ENCODE measurements around the gene HIVEP2. TPM values are rescaled to one million over a fixed set of nuclear protein-coding genes. Genes with fewer than 3 reads are reported as not detected.

Gene HIVEP2
- total and polyA plus RNA-seq, 2 of the 4 experiments (the other 2 are of a cell fraction): 4.3 to 11.3 TPM

GRCh38 chr6:142764311-142764710, 180.7 kb downstream of the HIVEP2 start:
- H3K27ac ChIP-seq (ENCODE audit: insufficient read depth, low read length): no peak overlapping the region
- CTCF ChIA-PET: no interaction called here

More at GRCh38 chr6:142764311-142764710, 180.7 kb downstream of the HIVEP2 start:
- Histone ChIP-seq H2BK15ac (ENCODE audit: low read depth, low read length) (no peak overlapping the region), H3K56ac (ENCODE audit: extremely low read depth, insufficient read depth, low read length) (no peak overlapping the region), H2AK5ac (ENCODE audit: low read depth, low read length) (no peak overlapping the region), H2BK120ac (ENCODE audit: low read depth, low read length) (no peak overlapping the region), H3K23ac (ENCODE audit: low read depth, low read length) (no peak overlapping the region), H4K91ac (ENCODE audit: insufficient read depth, low read depth, low read length) (no peak overlapping the region), H3K4me3 (ENCODE audit: insufficient read depth, low read depth, low read length) (no peak overlapping the region), H3K36me3 (ENCODE audit: control insufficient read depth, insufficient read depth, low read length) (peaks cover 10% of the 10 kb centered on the region), H3K9me3 (ENCODE audit: control insufficient read depth, insufficient read depth, low read length) (no peaks in the 10 kb centered on the region), H2BK5ac (ENCODE audit: low read depth, low read length, poor library complexity, severe bottlenecking) (no peak overlapping the region), H3K27me3 (ENCODE audit: control insufficient read depth, insufficient read depth, low read length) (no peaks in the 10 kb centered on the region), H4K5ac (ENCODE audit: low read depth, low read length) (no peak overlapping the region), H2BK20ac (ENCODE audit: low read depth, low read length) (no peak overlapping the region), H3K4ac (ENCODE audit: low read depth, low read length) (no peak overlapping the region), H3K4me1 (ENCODE audit: control insufficient read depth, insufficient read depth, low read length) (peaks cover 2% of the 10 kb centered on the region; the same call in 1 of the 2 replicates), H3K9ac (ENCODE audit: low read depth, low read length) (no peak overlapping the region), H3K14ac (replicated peaks; ENCODE audit: low read depth, low read length) (no peak overlapping the region), H3K4me2 (ENCODE audit: low read depth, low read length) (no peak overlapping the region), H3K9me1 (ENCODE audit: insufficient read depth, low read length) (no peaks in the 10 kb centered on the region), H4K20me1 (ENCODE audit: insufficient read depth, low read length) (no peaks in the 10 kb centered on the region), H2AK9ac (replicated peaks; ENCODE audit: low read depth, low read length, poor library complexity) (no peak overlapping the region), H3K79me1 (ENCODE audit: low read depth in 1 of 2, low read length in 2 of 2) (peaks cover 9 to 14% of the 10 kb centered on the region in 2 experiments; a peak in 2 of 4 replicates), H4K8ac (ENCODE audit: low read depth in 2 of 2, low read length in 2 of 2) (no peak overlapping the region), H2AFZ (replicated peaks; ENCODE audit: low read length, poor library complexity) (no peak overlapping the region), H3K18ac (ENCODE audit: low read depth, low read length) (no peak overlapping the region)
- TF ChIP-seq RFX5 (IDR thresholded peaks at IDR 0.05; ENCODE audit: low read depth, low read length) (no peak), CTCF (conservative IDR thresholded peaks at IDR 0.05; ENCODE audit: low read depth, low read length) (no peak), FOS (IDR thresholded peaks at IDR 0.05; ENCODE audit: low read depth, low read length) (no peak)
- dilution Hi-C loops (cut with HindIII; ENCODE audit: low sequenced_read_pairs, unreplicated experiment) (no loop called here), in situ Hi-C loops (cut with MboI; ENCODE audit: low sequenced_read_pairs) (no loop called here), intact Hi-C loops (cut with micrococcal nuclease) (no loop called here)
- no CpG with 5 or more reads among the region's 1 CpG for WGBS, 2 experiments (ENCODE audit: extremely low coverage in 2 of 2, insufficient read length in 1 of 2)
- ATAC-seq (ENCODE audit: low read depth): no peak
- no TSS peak for BruUV-seq (replicated peaks)
- no peak for DNase-seq
- POLR2A ChIA-PET (ENCODE audit: unreplicated experiment): no interaction called here
